ENCODE measurements around the gene ATP11A. TPM values are rescaled to one million over a fixed set of nuclear protein-coding genes. Genes with fewer than 3 reads are reported as not detected.

ATP11A gene
- total RNA-seq, 1 donor from 2014 or later, result 109 TPM

- no peaks in the 10 kb centered on the region for H3K4me1 Mint-ChIP-seq (ENCODE audit: low read depth)
- peaks cover 3% of the 10 kb centered on the region for H3K9me3 Mint-ChIP-seq (ENCODE audit: low read depth)
- peaks cover 10% of the 10 kb centered on the region for H3K36me3 Mint-ChIP-seq (ENCODE audit: insufficient read depth)
- H3K27me3 Mint-ChIP-seq, result no peaks in the 10 kb centered on the region
- TF ChIP-seq, protein P1, sequence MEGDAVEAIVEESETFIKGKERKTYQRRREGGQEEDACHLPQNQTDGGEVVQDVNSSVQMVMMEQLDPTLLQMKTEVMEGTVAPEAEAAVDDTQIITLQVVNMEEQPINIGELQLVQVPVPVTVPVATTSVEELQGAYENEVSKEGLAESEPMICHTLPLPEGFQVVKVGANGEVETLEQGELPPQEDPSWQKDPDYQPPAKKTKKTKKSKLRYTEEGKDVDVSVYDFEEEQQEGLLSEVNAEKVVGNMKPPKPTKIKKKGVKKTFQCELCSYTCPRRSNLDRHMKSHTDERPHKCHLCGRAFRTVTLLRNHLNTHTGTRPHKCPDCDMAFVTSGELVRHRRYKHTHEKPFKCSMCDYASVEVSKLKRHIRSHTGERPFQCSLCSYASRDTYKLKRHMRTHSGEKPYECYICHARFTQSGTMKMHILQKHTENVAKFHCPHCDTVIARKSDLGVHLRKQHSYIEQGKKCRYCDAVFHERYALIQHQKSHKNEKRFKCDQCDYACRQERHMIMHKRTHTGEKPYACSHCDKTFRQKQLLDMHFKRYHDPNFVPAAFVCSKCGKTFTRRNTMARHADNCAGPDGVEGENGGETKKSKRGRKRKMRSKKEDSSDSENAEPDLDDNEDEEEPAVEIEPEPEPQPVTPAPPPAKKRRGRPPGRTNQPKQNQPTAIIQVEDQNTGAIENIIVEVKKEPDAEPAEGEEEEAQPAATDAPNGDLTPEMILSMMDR (IDR thresholded peaks at IDR 0.05; ENCODE audit: unreplicated experiment), result no peak
- H3K27ac Mint-ChIP-seq, result no peak overlapping the region
- no peak overlapping the region for H3K4me3 Mint-ChIP-seq (ENCODE audit: low read depth)
- DNase-seq (ENCODE audit: low spot score, unreplicated experiment), result no peak
These were observed 234.5 kb downstream of the ATP11A start for GRCh38 chr13:112924365-112924764.

DNA sequence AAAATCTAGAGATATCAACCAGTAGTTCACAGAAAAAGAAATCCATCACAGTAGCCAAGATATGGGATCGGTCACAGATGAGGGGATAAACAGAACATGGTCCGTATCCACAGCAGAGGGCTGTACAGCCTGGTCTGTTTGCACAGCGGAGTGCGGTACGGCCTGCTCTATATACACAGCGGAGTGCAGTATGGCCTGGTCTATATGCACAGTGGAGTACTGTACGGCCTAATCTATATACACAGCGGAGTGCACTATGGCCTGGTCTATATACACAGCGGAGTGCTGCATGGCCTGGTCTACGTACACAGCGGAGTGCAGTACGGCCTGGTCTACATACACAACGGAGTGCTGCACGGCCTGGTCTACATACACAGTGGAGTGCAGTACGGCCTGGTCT lies 236.2 kb downstream of the ATP11A start:
- no peaks in the 10 kb centered on the region for H3K27me3 Mint-ChIP-seq
- H3K4me3 Mint-ChIP-seq (ENCODE audit: low read depth), result no peak overlapping the region
- no peaks in the 10 kb centered on the region for H3K4me1 Mint-ChIP-seq (ENCODE audit: low read depth)
- H3K36me3 Mint-ChIP-seq (ENCODE audit: insufficient read depth), result peaks cover 8% of the 10 kb centered on the region
- DNase-seq (ENCODE audit: low spot score, unreplicated experiment), result no peak
- H3K27ac Mint-ChIP-seq, result no peak overlapping the region
- TF ChIP-seq, protein P1 (IDR thresholded peaks at IDR 0.05; ENCODE audit: unreplicated experiment), result no peak
- peaks cover 3% of the 10 kb centered on the region for H3K9me3 Mint-ChIP-seq (ENCODE audit: low read depth)

- Mint-ChIP-seq H3K27ac (no peak overlapping the region), H3K9me3 (ENCODE audit: low read depth) (peaks cover 3% of the 10 kb centered on the region), H3K27me3 (no peaks in the 10 kb centered on the region), H3K36me3 (ENCODE audit: insufficient read depth) (peaks cover 8% of the 10 kb centered on the region), H3K4me1 (ENCODE audit: low read depth) (no peaks in the 10 kb centered on the region), H3K4me3 (ENCODE audit: low read depth) (no peak overlapping the region)
- no peak for DNase-seq (ENCODE audit: low spot score, unreplicated experiment)
- TF ChIP-seq, protein P1 (IDR thresholded peaks at IDR 0.05; ENCODE audit: unreplicated experiment), result no peak
These were observed 237.2 kb downstream of the ATP11A start for GRCh38 chr13:112926993-112927392.

- no peaks in the 10 kb centered on the region for H3K4me1 Mint-ChIP-seq (ENCODE audit: low read depth)
- H3K4me3 Mint-ChIP-seq (ENCODE audit: low read depth), result no peak overlapping the region
- H3K9me3 Mint-ChIP-seq (ENCODE audit: low read depth), result peaks cover 3% of the 10 kb centered on the region
- DNase-seq (ENCODE audit: low spot score, unreplicated experiment), result no peak
- H3K27ac Mint-ChIP-seq, result no peak overlapping the region
- no peaks in the 10 kb centered on the region for H3K27me3 Mint-ChIP-seq
- H3K36me3 Mint-ChIP-seq (ENCODE audit: insufficient read depth), result peaks cover 8% of the 10 kb centered on the region
- TF ChIP-seq, protein P1 (IDR thresholded peaks at IDR 0.05; ENCODE audit: unreplicated experiment), result no peak
These were observed 238.5 kb downstream of the ATP11A start for GRCh38 chr13:112928020-112928971.

DNA sequence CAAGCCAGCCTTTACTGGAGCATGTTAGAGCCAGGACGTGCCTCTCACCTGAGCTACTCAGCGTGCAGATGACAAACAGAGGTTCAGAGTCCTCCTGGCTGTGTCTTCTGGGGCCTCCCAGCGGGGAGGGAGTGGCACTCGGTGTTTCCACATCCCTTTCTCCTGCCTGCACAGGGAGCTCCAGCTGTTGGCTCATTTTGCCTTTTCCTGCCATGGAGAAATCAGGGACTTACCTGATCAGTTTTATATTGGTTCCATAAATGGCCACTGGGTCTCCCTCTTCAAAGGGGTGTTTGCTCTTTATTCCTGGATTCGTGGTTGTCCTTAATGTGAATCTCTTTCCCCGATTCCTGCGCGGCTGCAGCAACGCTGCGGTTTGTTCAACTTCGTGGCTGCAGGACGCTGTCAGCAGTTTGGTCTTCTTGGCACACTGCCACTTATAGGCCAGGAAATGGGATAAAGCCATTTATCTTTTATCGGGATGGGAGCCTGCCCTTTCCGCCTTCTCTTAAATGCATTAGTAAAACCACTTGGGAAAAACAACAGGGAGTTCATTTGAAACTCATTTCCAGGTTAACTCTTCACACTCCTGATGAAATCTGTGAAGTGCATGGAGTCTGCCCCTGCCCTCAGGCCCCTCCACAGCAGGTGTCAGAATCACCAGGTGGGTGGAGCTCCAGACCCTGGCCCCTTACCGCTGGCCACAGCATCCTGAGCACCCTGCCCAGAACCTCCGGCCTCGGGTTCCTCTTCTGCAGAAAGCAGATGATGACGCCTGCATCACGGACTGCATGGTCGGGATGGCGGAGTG lies 239.3 kb downstream of the ATP11A start:
- TF ChIP-seq, protein P1 (IDR thresholded peaks at IDR 0.05; ENCODE audit: unreplicated experiment), result no peak
- Mint-ChIP-seq H3K4me1 (ENCODE audit: low read depth) (no peaks in the 10 kb centered on the region), H3K9me3 (ENCODE audit: low read depth) (peaks cover 3% of the 10 kb centered on the region), H3K27ac (no peak overlapping the region), H3K27me3 (no peaks in the 10 kb centered on the region), H3K4me3 (ENCODE audit: low read depth) (no peak overlapping the region), H3K36me3 (ENCODE audit: insufficient read depth) (peaks cover 5% of the 10 kb centered on the region)
- DNase-seq (ENCODE audit: low spot score, unreplicated experiment), result no peak
